GM06990 (cell line): Measurements from ENCODE around the gene RHBDL1.

Experiments used
- DNase-seq: peaks from one replicate; pipeline ENCODE4 v3.0.0-alpha.2; 2011; ENCODE audit not compliant: insufficient read length; ENCODE audit errors: extremely low read depth
- H3K27me3 ChIP-seq: replicated peaks from 2 replicates; pipeline ENCODE4 v1.6.0; 2011; ENCODE audit warnings: low read length; ENCODE audit not compliant: control insufficient read depth, insufficient read depth
- H3K36me3 ChIP-seq: 2 replicates; pipeline ENCODE4 v1.5.1; 2011; ENCODE audit warnings: low read length; ENCODE audit not compliant: control insufficient read depth, insufficient read depth
- H3K4me3 ChIP-seq: replicated peaks from 2 replicates; pipeline ENCODE4 v1.5.1; 2011; ENCODE audit warnings: low read depth, mild to moderate bottlenecking, control low read depth, low read length
- TF ChIP-seq, protein P1 (sequence below): IDR thresholded peaks from 2 replicates; pipeline ENCODE4 v1.5.1; 2011; ENCODE audit warnings: low read length, control low read depth, mild to moderate bottlenecking, inconsistent platforms; ENCODE audit not compliant: insufficient read depth, poor library complexity, severe bottlenecking

RHBDL1 gene

GRCh38 chr16:674968-675883 is at the start of gene RHBDL1:
TSS of gene RHBDL1 (plus strand) at chr16:675671. CDS start at chr16:675791, 120 bp downstream.
- no peak within 1 kb of the TSS for H3K4me3 ChIP-seq
- TF ChIP-seq, protein P1, sequence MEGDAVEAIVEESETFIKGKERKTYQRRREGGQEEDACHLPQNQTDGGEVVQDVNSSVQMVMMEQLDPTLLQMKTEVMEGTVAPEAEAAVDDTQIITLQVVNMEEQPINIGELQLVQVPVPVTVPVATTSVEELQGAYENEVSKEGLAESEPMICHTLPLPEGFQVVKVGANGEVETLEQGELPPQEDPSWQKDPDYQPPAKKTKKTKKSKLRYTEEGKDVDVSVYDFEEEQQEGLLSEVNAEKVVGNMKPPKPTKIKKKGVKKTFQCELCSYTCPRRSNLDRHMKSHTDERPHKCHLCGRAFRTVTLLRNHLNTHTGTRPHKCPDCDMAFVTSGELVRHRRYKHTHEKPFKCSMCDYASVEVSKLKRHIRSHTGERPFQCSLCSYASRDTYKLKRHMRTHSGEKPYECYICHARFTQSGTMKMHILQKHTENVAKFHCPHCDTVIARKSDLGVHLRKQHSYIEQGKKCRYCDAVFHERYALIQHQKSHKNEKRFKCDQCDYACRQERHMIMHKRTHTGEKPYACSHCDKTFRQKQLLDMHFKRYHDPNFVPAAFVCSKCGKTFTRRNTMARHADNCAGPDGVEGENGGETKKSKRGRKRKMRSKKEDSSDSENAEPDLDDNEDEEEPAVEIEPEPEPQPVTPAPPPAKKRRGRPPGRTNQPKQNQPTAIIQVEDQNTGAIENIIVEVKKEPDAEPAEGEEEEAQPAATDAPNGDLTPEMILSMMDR: no peak
- no peaks in the 10 kb centered on the region for H3K27me3 ChIP-seq
- no peak for DNase-seq
- H3K36me3 ChIP-seq: peaks cover 23% of the 10 kb centered on the region

DNA sequence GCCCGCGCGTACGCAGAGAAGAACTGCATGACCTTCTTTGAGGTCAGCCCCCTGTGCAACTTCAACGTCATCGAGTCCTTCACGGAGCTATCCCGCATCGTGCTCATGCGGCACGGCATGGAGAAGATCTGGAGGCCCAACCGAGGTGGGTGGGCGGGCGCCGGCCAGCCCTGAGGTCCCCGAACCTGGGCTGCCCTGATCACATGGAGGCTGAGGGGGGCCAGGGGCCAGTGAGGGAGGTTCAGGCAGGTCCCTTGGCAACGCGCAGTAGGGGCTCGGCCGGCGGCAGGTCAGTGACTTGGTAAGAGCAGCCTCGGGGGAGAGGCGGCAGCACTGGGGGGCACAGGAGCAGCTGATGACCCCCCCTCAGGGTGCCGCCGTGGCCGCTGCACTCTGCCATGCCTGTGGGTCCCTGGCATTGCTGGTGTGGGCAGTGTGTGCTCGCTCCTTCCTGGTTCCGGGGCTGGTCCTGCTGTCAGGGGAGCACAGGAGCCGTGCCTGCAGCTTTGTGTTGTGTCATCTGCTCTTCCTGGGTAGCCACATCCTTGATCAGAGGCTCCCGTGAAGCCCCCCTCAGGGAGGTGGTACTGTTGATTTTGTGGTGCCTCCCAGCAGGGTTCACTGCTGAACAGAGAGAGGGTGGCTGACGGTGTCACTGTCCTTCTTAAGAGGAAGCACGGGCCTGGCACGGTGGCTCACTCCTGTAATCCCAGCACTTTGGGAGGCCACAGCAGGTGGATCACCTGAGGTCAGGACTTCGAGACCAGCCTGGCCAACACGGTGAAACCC is 49.3 kb upstream of the RHBDL1 start:
- TF ChIP-seq, protein P1: no peak
- DNase-seq: no peak
- H3K36me3 ChIP-seq: no peaks in the 10 kb centered on the region; the same call in 1 of the 2 replicates

DNA sequence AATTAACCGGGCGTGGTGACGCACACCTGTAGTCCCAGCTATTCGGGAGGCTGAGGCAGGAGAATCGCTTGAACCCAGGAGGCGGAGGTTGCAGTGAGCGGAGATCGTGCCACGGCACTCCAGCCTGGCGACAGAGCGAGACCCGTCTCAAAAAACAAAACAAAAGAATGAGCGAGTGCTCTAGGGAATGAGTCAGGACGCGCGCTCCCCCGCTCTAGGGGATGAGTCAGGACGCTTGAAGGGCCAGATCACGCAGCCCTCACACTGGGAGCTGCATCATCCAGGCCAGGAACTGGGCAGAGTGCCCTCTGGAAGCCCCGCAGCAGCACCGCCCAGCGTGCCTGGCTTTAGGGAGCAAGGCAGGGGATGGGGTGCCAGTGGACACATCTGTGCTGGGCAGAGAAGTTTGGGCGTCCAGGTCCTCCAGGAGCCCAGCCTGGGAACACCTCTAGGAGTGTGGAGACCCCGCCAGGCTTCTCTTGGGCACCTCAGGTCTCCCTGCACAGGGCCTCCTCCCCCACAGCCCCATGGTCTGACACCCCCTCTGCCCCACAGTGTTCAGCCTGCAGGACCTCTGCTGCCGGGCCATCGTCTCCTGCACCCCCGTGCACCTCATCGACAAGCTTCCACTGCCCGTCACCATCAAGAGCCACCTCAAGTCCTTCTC is 48.6 kb upstream of the RHBDL1 start:
- Histone ChIP-seq H3K27me3 (no peaks in the 10 kb centered on the region), H3K36me3 (no peaks in the 10 kb centered on the region; the same call in 1 of the 2 replicates), H3K4me3 (no peak overlapping the region)
- TF ChIP-seq, protein P1: no peak
- DNase-seq: no peak

More for the DNA sequence above, 49.3 kb upstream of the RHBDL1 start:
- H3K4me3 ChIP-seq: no peak overlapping the region
- H3K27me3 ChIP-seq: no peaks in the 10 kb centered on the region

- TF ChIP-seq, protein P1: no peak
- no peak for DNase-seq
- Histone ChIP-seq H3K27me3 (no peaks in the 10 kb centered on the region), H3K4me3 (no peak overlapping the region), H3K36me3 (no peaks in the 10 kb centered on the region; the same call in 1 of the 2 replicates)
Observed at GRCh38 chr16:627454-628239, 47.8 kb upstream of the RHBDL1 start.
